ENCODE results near the gene C2orf72. TPM values are rescaled to one million over a fixed set of nuclear protein-coding genes. Genes with fewer than 3 reads are reported as not detected.
"Not testable (repeated sequence)": the region's sequence is repeated elsewhere in the genome, so short reads cannot be mapped to it uniquely, and the experiment has no call there.

Gene C2orf72
- total and polyA plus RNA-seq, 4 donors: 33.2 to 141 (median 84.9) TPM

- 91% methylated on average over 1 of the region's 1 CpG for WGBS
- H3K27ac ChIP-seq (ENCODE audit: low read depth in 1 of 2, low read length in 2 of 2): no peak overlapping the region
- DNase-seq (ENCODE audit: low spot score): no peak
- H3K9me3 ChIP-seq (ENCODE audit: control insufficient read depth in 4 of 4, low read length in 3 of 4): no peaks in the 10 kb centered on the region
- TF ChIP-seq CTCF (IDR thresholded peaks at IDR 0.05; ENCODE audit: low read depth, low read length, missing input control): no peak
- TF ChIP-seq MAX (IDR thresholded peaks at IDR 0.05): no peak
- TF ChIP-seq RAD21 (IDR thresholded peaks at IDR 0.05): no peak
- TF ChIP-seq EGR1 (IDR thresholded peaks at IDR 0.05; ENCODE audit: low read depth in 2 of 2): no peak
- TF ChIP-seq ATF3 (IDR thresholded peaks at IDR 0.05): no peak
- TF ChIP-seq RXRA (IDR thresholded peaks at IDR 0.05): no peak
- no peak for TF ChIP-seq NR2F2 (IDR thresholded peaks at IDR 0.05)
- TF ChIP-seq HNF4G (IDR thresholded peaks at IDR 0.05): no peak
- no peak for TF ChIP-seq SP1 (IDR thresholded peaks at IDR 0.05)
- TF ChIP-seq HNF4A (conservative IDR thresholded peaks at IDR 0.05): no peak
- TF ChIP-seq ZBTB33 (IDR thresholded peaks at IDR 0.05): no peak
- no peak for TF ChIP-seq YY1 (IDR thresholded peaks at IDR 0.05)
- no peak for TF ChIP-seq TAF1 (conservative IDR thresholded peaks at IDR 0.05)
- no peak for TF ChIP-seq FOXA1 (IDR thresholded peaks at IDR 0.05)
- no peak for TF ChIP-seq JUND (IDR thresholded peaks at IDR 0.05)
- TF ChIP-seq FOXA2 (IDR thresholded peaks at IDR 0.05): no peak
- TF ChIP-seq REST (IDR thresholded peaks at IDR 0.05): no peak
- TF ChIP-seq GABPA (IDR thresholded peaks at IDR 0.05 in 1 of 2, conservative IDR thresholded peaks at IDR 0.05 in 1 of 2): no peak
- peaks cover 8 to 60% (median 50%) of the 10 kb centered on the region in 4 donors for H3K36me3 ChIP-seq (ENCODE audit: control insufficient read depth in 4 of 4, insufficient read depth in 3 of 4, low read depth in 1 of 4, low read length in 3 of 4)
- no peak overlapping the region for H3K9ac ChIP-seq (ENCODE audit: low read depth in 1 of 2, low read length in 2 of 2)
- peaks cover 1 to 6% (median 5%) of the 10 kb centered on the region in 4 donors for H3K4me1 ChIP-seq (ENCODE audit: control insufficient read depth in 4 of 4, insufficient read depth in 4 of 4, low read length in 3 of 4)
- H3K4me3 ChIP-seq (ENCODE audit: low read depth in 1 of 3, low read length in 3 of 3): no peak overlapping the region
- no peaks in the 10 kb centered on the region for H3K27me3 ChIP-seq (ENCODE audit: control insufficient read depth in 4 of 4, insufficient read depth in 4 of 4, low read length in 3 of 4)
Observed at GRCh38 chr2:231065966-231066365, 28.6 kb downstream of the C2orf72 start.

- not testable (repeated sequence) for H3K9me3 ChIP-seq (ENCODE audit: control insufficient read depth in 4 of 4, low read length in 3 of 4); H3K4me3 ChIP-seq (ENCODE audit: low read depth in 1 of 3, low read length in 3 of 3); H3K9ac ChIP-seq (ENCODE audit: low read depth in 1 of 2, low read length in 2 of 2); H3K4me1 ChIP-seq (ENCODE audit: control insufficient read depth in 4 of 4, insufficient read depth in 4 of 4, low read length in 3 of 4); DNase-seq (ENCODE audit: low spot score); H3K27me3 ChIP-seq (ENCODE audit: control insufficient read depth in 4 of 4, insufficient read depth in 4 of 4, low read length in 3 of 4)
- 92% methylated on average over 8 of the region's 8 CpGs for WGBS
- peaks cover 8 to 66% (median 54%) of the 10 kb centered on the region in 4 donors for H3K36me3 ChIP-seq (ENCODE audit: control insufficient read depth in 4 of 4, insufficient read depth in 3 of 4, low read depth in 1 of 4, low read length in 3 of 4)
- H3K27ac ChIP-seq (ENCODE audit: low read depth in 1 of 2, low read length in 2 of 2): peak overlapping the region in 1 of 2 donors; percentile 40
Observed at GRCh38 chr2:231067531-231067930, 30.2 kb downstream of the C2orf72 start.
